Hepatocyte (in vitro differentiated cells): ENCODE measurements around the gene DGKD. TPM values are rescaled to one million over a fixed set of nuclear protein-coding genes. Genes with fewer than 3 reads are reported as not detected.

Experiments
- DNase-seq: peaks from one replicate; pipeline ENCODE4 v3.0.0-alpha.2; 2016; ENCODE audit warnings: low spot score
- H2AFZ ChIP-seq: fragments of 200-600 bp; sonication (generic); 2 replicates; pipeline ENCODE4 v1.6.0; 2016; ENCODE audit warnings: antibody characterized with exemption, mild to moderate bottlenecking
- H3K27ac ChIP-seq: fragments of 200-600 bp; sonication (generic); 2 replicates; pipeline ENCODE4 v1.5.1; 2016; ENCODE audit warnings: mild to moderate bottlenecking
- H3K27me3 ChIP-seq: fragments of 200-600 bp; sonication (generic); 2 replicates; pipeline ENCODE4 v1.6.1; 2016
- H3K36me3 ChIP-seq: fragments of 200-600 bp; sonication (generic); replicated peaks from 2 replicates; pipeline ENCODE4 v1.5.1; 2016; ENCODE audit warnings: low read depth; ENCODE audit not compliant: insufficient read depth
- H3K4me1 ChIP-seq: fragments of 200-600 bp; sonication (generic); 2 replicates; pipeline ENCODE4 v1.5.1; 2016; ENCODE audit warnings: mild to moderate bottlenecking, moderate library complexity; ENCODE audit not compliant: insufficient read depth
- H3K4me2 ChIP-seq: fragments of 200-600 bp; sonication (generic); 2 replicates; pipeline ENCODE4 v1.6.0; 2016
- H3K4me3 ChIP-seq: fragments of 200-600 bp; sonication (generic); 2 replicates; pipeline ENCODE4 v1.5.1; 2016; ENCODE audit warnings: mild to moderate bottlenecking
- H3K79me2 ChIP-seq: fragments of 200-600 bp; sonication (generic); 2 replicates; pipeline ENCODE4 v1.6.0; 2017; ENCODE audit warnings: mild to moderate bottlenecking
- H3K9me2 ChIP-seq: fragments of 200-600 bp; sonication (generic); replicated peaks from 2 replicates; pipeline ENCODE4 v1.6.0; 2017; ENCODE audit warnings: mild to moderate bottlenecking; ENCODE audit not compliant: insufficient read depth
- H3K9me3 ChIP-seq: fragments of 200-600 bp; sonication (generic); 2 replicates; pipeline ENCODE4 v1.5.1; 2016; ENCODE audit warnings: low read depth, mild to moderate bottlenecking
- H4K20me1 ChIP-seq: fragments of 200-600 bp; sonication (generic); 2 replicates; pipeline ENCODE4 v1.6.0; 2016; ENCODE audit warnings: mild to moderate bottlenecking; ENCODE audit not compliant: insufficient read depth, poor library complexity, severe bottlenecking
- EZH2 ChIP-seq: fragments of 200-600 bp; sonication (generic); IDR thresholded peaks from 2 replicates; pipeline ENCODE4 v1.6.1; 2016; ENCODE audit warnings: antibody characterized with exemption, mild to moderate bottlenecking, borderline replicate concordance
- EZH2phosphoT487 ChIP-seq: fragments of 200-600 bp; sonication (generic); IDR thresholded peaks from one replicate; pipeline ENCODE4 v1.6.1; 2018; ENCODE audit warnings: antibody characterized with exemption, mild to moderate bottlenecking, low read depth, moderate library complexity; ENCODE audit not compliant: unreplicated experiment, severe bottlenecking
- WGBS: methylation state at CpG from one replicate; pipeline ENCODE4 v1.1.6; 2016; ENCODE audit warnings: low lambda C conversion rate; ENCODE audit errors: missing lambda C conversion rate; 5-methylcytosine and 5-hydroxymethylcytosine counted together
- polyA plus RNA-seq: library from polyadenylated mRNA; unstranded; fragments of >200 nt; fragmentation: Nextera tagmentation; extraction: Ambion mirVana; gene quantifications from 2 replicates; pipeline ENCODE4 v1.2.1, GENCODE V29; 2016
- total RNA-seq: library from RNA; depleted of rRNA; stranded (reverse); fragments of >200 nt; gene quantifications from 2 replicates; pipeline ENCODE4 v1.2.3, GENCODE V29; 2014
- TF ChIP-seq, protein P1 (sequence below): fragments of 200-600 bp; sonication (generic); IDR thresholded peaks from 2 replicates; pipeline ENCODE4 v1.5.1; 2016; ENCODE audit warnings: antibody characterized with exemption, mild to moderate bottlenecking; ENCODE audit not compliant: poor library complexity

The DGKD gene
- total and polyA plus RNA-seq, 2 experiments from 2014 or later = 14.2 to 14.3 TPM

DNA sequence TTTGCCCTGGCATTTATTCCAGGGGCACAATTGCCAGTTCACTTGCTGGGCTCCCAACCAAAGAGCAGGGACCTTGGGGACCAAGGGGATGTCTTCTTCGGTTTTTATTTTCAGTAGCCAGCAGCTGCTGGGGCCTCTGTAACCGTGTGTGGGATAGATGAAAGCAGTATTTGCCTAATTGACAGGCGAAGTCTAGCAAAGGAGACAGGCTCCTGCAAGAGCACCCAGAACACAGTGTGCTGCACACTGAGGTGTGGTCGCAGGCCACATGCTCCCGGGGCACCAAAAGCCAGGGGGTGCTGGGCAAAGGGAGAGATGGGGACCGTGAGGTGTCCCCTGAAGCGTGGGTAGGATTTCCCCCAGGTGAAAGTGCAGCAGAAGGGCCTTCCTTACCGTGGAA lies 41.4 kb upstream of the DGKD start:
- Histone ChIP-seq H3K4me1 (no peaks in the 10 kb centered on the region), H3K79me2 (no peaks in the 10 kb centered on the region), H4K20me1 (no peaks in the 10 kb centered on the region), H3K36me3 (no peaks in the 10 kb centered on the region), H3K4me3 (no peak overlapping the region), H3K27me3 (no peaks in the 10 kb centered on the region), H3K27ac (no peak overlapping the region), H3K9me3 (no peaks in the 10 kb centered on the region), H3K4me2 (no peak overlapping the region), H3K9me2 (no peaks in the 10 kb centered on the region), H2AFZ (no peak overlapping the region)
- 77% methylated on average over 8 of the region's 8 CpGs for WGBS
- DNase-seq = no peak
- TF ChIP-seq EZH2phosphoT487 (no peak), EZH2 (no peak)
- TF ChIP-seq, protein P1, sequence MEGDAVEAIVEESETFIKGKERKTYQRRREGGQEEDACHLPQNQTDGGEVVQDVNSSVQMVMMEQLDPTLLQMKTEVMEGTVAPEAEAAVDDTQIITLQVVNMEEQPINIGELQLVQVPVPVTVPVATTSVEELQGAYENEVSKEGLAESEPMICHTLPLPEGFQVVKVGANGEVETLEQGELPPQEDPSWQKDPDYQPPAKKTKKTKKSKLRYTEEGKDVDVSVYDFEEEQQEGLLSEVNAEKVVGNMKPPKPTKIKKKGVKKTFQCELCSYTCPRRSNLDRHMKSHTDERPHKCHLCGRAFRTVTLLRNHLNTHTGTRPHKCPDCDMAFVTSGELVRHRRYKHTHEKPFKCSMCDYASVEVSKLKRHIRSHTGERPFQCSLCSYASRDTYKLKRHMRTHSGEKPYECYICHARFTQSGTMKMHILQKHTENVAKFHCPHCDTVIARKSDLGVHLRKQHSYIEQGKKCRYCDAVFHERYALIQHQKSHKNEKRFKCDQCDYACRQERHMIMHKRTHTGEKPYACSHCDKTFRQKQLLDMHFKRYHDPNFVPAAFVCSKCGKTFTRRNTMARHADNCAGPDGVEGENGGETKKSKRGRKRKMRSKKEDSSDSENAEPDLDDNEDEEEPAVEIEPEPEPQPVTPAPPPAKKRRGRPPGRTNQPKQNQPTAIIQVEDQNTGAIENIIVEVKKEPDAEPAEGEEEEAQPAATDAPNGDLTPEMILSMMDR = no peak

DNA sequence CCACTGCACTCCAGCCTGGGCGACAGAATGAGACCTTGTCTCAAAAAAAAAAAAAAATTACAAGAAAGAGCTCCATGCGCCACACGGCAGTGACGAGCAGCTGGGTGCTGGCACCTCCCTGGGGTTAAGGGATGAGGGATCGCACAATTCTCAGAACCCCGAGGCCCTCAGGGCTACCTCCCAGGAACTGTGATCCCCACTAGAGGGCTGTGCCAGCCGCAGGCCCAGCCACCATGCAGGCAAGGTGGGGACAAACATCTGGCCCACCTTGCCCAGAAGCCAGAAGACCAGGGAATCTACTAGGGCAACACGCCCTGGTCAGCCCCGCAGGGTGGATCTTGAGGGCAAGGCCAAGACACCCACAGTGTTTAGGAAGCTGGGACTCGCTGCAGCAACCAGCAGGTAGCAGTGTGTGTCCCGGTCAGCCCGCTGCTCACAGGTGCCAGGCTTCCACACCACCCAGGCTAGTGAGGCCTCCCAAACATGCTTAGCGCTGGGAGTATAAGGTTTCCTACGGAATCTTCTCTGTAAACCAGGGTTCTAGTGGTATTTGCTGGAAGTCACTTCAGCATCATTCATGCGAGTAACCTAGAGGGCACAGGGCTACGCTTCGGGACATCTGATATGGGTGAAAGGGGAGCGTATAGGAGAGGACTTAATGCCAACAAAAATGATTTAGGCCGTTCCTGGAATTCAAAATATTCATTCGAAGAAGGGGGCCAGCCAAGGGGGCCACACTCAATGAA lies 39.9 kb upstream of the DGKD start:
- no peaks in the 10 kb centered on the region for H3K36me3 ChIP-seq
- H3K27me3 ChIP-seq = no peaks in the 10 kb centered on the region
- H3K9me3 ChIP-seq = no peaks in the 10 kb centered on the region
- H3K4me2 ChIP-seq = no peak overlapping the region
- WGBS = 96% methylated on average over 20 of the region's 20 CpGs
- TF ChIP-seq EZH2 = no peak
- TF ChIP-seq, protein P1 = no peak
- TF ChIP-seq EZH2phosphoT487 = no peak
- no peak overlapping the region for H3K4me3 ChIP-seq
- no peak overlapping the region for H2AFZ ChIP-seq
- no peaks in the 10 kb centered on the region for H4K20me1 ChIP-seq
- no peak overlapping the region for H3K27ac ChIP-seq
- DNase-seq = no peak
- no peaks in the 10 kb centered on the region for H3K9me2 ChIP-seq
- no peaks in the 10 kb centered on the region for H3K79me2 ChIP-seq
- no peaks in the 10 kb centered on the region for H3K4me1 ChIP-seq

DNA sequence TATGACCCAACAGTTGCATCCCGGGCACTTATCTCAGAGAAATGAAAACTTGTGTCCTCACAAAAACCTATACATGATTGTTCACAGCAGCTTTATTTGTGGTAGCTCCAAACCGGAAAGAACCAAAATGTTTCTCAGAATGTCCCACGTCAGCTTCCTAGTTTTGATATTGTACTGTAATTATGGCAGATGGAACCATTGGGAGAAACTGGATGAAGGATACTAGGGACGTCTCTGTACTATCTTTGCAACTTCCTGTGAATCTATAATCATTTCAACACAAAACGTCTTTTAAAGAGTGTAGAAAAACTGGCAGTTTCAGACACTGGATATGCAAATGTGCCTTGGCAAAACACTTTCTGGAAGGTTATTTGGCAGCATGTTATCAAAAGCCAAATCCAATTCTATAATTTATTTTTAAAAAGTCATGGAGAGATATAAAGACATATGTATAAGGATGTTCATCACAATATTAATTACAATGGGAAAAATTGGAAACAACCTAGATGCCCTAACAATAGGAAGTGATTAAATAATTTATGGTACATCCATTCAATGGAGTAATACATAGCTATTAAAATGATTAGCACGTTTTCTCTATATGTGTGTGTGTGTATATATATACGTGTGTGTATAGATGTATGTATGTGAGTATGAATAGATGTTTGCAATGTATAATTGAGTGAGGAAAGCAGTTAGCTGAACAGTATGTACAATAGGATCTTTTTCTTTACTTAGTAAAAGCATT lies 36.9 kb upstream of the DGKD start:
- Histone ChIP-seq H3K4me1 (no peaks in the 10 kb centered on the region), H3K36me3 (no peaks in the 10 kb centered on the region), H3K9me3 (no peaks in the 10 kb centered on the region), H3K4me3 (no peak overlapping the region), H3K4me2 (no peak overlapping the region), H3K9me2 (no peaks in the 10 kb centered on the region), H3K79me2 (no peaks in the 10 kb centered on the region), H3K27me3 (no peaks in the 10 kb centered on the region), H2AFZ (no peak overlapping the region), H3K27ac (no peak overlapping the region), H4K20me1 (no peaks in the 10 kb centered on the region)
- TF ChIP-seq EZH2 (no peak), EZH2phosphoT487 (no peak)
- TF ChIP-seq, protein P1 = no peak
- 90% methylated on average over 7 of the region's 7 CpGs for WGBS
- no peak for DNase-seq
